H1 (cell line): ENCODE results near the gene LRP5.

Experiments used
- CTCF ChIP-seq, 3 experiments: IDR thresholded peaks; 1 replicate in 2 of 3; 2 replicates in 1 of 3; pipeline versions ENCODE4 v1.5.1 to v1.6.1; 2011; ENCODE audit warnings: low read length in 3 of 3, mild to moderate bottlenecking in 3 of 3, inconsistent platforms in 2 of 3, low read depth in 1 of 3, moderate library complexity in 1 of 3; ENCODE audit not compliant: insufficient read depth in 1 of 3; ENCODE audit errors: control extremely low read depth in 1 of 3
- MAX ChIP-seq: IDR thresholded peaks from 2 replicates; pipeline ENCODE4 v1.6.1; 2012; ENCODE audit warnings: inconsistent platforms
- NANOG ChIP-seq: IDR thresholded peaks from 2 replicates; pipeline ENCODE4 v1.6.1; 2011; ENCODE audit warnings: low read length, low read depth, mild to moderate bottlenecking, inconsistent platforms; ENCODE audit not compliant: insufficient read depth, poor library complexity, severe bottlenecking
- POLR2A ChIP-seq, 2 experiments: IDR thresholded peaks; 1 replicate in 1 of 2; 2 replicates in 1 of 2; pipeline ENCODE4 v1.6.1; 2011; ENCODE audit warnings: low read depth in 2 of 2, low read length in 2 of 2, mild to moderate bottlenecking in 2 of 2; ENCODE audit errors: control extremely low read depth in 1 of 2
- SIRT6 ChIP-seq: IDR thresholded peaks from one replicate; pipeline ENCODE4 v1.7.1; 2012; ENCODE audit warnings: low read length, inconsistent platforms
- TAF1 ChIP-seq: IDR thresholded peaks from 2 replicates; pipeline ENCODE4 v1.6.1; 2011; ENCODE audit warnings: mild to moderate bottlenecking, low read depth, low read length
- TEAD4 ChIP-seq: IDR thresholded peaks from 2 replicates; pipeline ENCODE4 v1.6.1; 2012; ENCODE audit warnings: low read depth, low read length, inconsistent platforms, mixed read lengths

- TF ChIP-seq CTCF (IDR thresholded peaks at IDR 0.05; ENCODE audit: control extremely low read depth in 1 of 3, insufficient read depth in 1 of 3, low read depth in 1 of 3, low read length in 3 of 3) (no peak), SIRT6 (no peak), NANOG (no peak), POLR2A (IDR thresholded peaks at IDR 0.05; ENCODE audit: control extremely low read depth in 1 of 2, low read depth in 2 of 2, low read length in 2 of 2) (no peak), TAF1 (no peak), MAX (no peak), TEAD4 (no peak)
Measured at GRCh38 chr11:68461575-68461917, 149.2 kb downstream of the LRP5 start.
